HCEC 1CT (cell line): ENCODE results near the gene PRKCZ.

Source experiments
- DNase-seq: peaks from one replicate; pipeline ENCODE4 v3.0.0-alpha.2; 2017

The PRKCZ gene

DNA sequence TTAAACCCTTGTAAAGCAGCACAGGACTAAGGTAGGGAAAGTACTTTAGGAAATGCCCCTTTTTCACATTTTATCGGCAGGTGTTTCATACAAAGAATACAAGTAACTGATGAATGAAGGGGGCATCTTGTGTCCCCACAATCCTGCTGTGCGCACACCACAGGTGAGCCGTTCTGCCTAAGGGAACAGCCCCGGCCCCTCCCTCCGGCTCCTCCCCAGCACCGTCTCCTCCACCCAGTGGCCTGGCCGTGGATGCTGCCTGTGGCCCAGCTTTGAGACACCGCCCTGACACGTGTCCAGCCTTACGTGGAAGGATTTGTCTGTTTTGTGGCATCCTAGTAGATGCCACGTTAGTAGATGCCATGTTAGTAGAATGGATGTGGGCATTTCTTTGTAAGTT lies 131.5 kb downstream of the PRKCZ start:
- DNase-seq: no peak

DNA sequence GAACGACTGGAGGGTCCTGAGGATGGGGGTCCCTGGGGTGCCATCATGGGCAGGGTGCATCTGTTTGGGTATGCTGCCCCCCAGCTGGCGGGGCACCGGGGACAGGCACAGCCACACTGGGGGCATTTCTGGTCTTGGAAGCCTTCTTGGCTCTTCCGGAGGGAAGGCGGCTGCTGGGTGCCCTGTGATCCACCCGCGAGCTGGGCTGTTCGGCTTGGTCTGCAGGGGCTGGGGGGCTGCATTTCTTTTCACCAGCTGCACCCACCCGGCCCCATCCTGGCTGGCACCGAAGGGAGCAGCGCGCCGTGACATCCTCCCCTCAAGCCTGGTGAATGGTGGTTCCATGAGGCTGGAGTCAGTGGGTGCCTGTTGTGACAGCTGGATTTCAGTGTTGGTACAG lies 132.2 kb downstream of the PRKCZ start:
- no peak for DNase-seq

DNA sequence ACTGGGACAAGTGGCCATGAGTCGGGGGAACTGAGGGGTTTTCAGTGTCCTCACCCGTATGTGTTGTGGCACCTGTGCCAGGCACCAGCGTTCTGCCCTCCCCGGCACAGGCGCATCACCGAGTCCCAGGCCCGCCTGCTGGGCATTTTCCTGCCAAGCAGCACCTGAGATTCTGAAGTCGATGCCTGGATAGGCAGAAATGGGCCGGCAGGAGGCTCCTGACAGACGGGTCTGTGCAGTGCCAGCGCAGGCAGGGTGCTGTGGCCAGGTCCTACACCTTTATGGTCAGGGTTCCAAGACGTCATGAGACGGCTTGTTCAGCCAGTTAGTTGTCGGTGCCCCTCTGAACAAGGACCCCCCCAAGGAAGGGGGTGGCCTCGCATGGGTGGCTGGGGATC lies 133.7 kb downstream of the PRKCZ start:
- DNase-seq: no peak

DNA sequence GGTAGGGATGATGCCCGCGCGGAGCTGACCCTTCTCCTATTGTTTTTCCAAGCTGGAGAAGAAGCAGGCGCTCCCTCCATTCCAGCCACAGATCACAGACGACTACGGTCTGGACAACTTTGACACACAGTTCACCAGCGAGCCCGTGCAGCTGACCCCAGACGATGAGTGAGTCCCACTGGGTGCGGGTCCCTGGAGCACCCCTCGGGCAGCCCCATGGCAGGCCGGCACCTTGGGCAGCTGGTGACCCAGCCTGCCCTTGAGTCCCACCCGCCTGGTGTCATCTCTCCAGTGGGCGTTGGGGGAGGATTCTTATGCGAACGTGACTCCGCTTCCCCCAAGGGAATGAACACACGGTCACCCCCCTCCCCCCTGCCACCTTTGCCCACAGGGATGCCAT lies 134.3 kb downstream of the PRKCZ start:
- DNase-seq: no peak

DNA sequence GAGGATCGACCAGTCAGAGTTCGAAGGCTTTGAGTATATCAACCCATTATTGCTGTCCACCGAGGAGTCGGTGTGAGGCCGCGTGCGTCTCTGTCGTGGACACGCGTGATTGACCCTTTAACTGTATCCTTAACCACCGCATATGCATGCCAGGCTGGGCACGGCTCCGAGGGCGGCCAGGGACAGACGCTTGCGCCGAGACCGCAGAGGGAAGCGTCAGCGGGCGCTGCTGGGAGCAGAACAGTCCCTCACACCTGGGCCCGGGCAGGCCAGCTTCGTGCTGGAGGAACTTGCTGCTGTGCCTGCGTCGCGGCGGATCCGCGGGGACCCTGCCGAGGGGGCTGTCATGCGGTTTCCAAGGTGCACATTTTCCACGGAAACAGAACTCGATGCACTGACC lies 134.7 kb downstream of the PRKCZ start:
- DNase-seq: no peak

DNA sequence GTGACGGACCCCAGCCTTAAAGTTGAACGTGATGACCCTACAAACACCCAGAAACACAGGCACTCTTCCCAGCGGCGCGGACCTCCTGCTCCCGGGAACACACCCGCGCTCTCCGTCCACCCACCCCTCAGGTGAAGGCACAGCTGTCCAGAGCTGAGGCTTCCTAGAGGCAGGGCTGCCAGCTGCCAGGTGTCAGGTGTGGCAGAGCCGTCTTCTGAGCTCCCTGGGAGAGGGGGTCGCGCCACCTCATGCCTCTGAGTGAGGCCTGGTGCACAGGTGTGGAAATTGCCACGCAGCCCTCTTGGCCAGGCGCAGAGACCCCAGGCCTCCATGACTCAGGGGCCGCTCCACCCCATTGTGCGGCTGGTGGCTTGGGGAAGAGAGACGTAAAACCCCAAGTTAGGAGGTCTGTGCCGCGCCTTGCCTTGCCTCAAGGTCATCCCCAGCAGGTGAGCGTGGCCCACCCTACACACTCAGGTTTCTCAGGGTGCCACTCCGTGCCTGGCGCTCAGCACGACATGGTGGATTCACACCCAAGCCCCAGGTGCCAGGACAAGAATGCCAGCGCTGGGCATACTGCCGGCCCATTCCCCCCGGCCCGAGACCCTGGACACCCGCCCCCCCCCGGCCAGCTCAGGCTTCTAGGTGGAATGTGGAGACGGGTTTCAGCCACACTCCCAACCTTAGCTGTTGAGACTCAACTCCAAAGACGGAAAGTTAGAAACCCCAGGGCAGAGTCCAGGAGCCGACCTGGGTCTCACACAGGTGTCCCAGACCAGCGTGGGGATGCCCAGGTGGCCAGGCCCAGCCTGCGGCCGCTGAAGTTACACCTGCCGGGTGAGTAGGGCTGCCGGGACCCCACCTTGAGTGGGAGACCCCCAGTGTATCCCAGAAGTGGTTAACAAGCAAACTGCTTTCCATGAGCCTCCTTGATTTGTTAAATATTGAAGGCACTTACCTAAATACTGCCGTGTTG lies 136.0 kb downstream of the PRKCZ start:
- no peak for DNase-seq

DNA sequence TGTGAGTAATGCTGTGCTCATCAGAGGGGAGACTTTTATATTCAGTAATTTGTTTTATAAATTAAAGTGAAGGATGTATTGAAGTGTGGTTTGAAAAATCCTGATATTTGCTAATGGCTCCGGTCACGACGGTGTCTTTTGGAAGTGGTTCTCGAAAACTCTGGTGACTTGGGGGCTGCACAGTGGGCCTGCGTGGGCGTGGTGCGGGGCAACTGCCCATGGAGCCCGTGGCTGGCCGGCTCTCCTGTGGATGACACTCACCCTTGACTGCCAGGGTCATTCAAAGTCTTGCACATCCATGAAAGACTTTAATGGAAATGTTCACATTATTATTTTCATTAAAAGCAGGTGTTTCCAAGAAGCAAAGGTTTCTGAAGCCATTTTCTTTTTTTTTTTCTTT lies 136.7 kb downstream of the PRKCZ start:
- DNase-seq: no peak

DNA sequence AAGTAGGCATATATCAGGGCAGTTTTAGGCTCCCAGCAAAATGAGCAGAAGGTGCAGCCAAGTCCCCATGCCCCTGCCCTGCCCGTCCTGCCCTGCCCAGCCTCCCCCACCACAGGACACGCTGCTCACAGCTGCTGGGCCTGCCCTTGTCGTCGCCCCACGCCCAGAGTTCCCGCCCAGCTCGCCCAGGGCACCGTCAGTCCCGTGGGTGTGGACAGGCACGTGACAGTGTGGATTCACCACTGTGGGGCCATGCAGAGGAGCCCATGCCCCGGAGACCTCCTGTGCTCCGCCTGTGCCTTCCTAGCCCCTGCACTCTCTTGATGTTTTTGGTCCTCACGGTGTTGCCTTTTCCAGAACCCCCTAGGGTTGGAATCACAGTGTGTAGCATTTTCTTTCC lies 137.4 kb downstream of the PRKCZ start:
- no peak for DNase-seq

DNA sequence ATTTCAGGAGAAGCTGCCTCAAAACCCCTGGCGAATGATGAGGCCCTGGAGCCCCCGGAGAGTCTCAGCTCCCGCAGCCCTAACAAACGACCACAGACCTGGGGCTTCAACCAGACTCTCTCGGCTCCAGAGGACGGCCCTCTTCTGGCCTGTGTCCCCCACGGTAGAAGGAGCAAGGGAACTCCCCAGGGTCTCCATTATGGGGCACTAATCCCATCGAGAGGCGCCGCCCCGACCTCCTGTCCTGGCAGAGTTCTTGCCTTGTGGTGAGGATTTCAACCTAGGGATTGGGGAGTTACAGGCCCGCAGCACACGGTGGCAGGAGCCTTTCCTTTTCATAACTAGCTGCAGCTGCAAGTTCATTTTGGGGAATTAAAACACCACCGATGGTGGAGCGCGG lies 138.1 kb downstream of the PRKCZ start:
- DNase-seq: no peak

DNA sequence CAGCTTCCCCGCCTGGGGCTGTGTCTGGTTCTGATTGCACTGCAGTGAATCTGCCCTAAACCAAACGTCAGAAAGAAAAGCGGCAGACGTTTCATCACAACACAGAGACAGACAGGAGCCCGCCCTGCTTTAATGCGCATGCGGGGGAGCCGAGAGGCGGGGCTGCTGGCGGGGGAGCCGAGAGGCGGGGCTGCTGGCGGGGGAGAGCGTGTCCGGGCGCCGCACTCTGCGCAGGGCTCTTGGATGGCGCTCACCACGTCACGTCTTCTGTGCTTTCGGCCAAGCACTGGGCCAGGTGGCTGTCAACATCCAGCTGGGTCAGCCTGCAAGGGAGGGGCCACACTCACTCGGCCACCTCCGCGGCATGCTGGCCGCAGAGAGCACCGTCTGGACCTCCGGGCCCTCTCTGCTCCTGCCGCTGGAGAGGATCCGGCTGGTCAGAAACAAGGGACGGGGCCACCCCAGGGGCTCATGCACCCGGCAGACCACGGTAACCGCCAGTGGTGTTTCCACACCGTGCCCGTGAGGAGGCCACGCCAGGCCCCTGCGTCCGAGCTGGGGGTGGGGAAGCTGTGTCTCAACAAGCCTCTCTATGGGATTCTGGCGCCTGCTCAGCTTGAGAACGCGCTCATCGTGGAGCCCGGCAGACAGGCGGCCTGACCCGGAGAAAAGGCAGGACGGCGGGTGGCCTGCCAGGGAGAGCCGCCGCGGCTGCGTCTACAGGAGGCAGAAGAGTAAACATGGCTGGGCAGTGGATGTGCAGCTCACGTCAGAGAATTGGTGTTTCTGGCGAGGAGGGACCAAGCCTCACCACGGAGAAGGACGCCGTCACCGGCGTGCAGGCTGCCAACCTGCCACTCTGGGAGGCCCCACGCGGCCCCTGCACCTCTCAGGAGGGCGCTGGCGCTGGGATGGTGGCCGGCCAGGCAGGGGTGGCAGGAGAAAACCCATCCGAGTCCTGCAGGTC lies 139.5 kb downstream of the PRKCZ start:
- peak; percentile 95 for DNase-seq

DNA sequence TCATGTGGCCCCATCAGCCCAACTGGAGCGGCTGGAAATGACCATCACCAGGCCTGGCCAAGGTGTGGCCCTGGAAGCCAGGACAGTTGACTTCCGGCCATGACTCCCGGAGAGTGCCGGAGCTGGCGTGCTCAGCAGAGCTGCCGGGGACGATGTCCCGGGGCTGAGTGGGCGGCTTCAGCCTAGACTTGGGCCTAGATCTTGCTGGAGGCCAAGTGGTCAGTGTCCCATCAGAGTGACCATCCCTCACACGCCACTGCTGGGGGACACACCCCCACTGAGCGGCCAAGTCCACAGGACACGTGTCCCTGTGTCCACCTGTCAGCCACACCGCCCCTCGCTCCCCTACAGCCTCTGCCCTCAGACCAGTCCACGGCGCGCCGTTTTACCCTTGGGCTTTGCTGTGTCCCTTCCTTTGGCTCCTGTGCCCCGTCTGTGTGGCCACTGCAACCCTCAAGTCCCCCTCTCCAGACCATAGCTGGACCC lies 140.3 kb downstream of the PRKCZ start:
- DNase-seq: no peak

DNA sequence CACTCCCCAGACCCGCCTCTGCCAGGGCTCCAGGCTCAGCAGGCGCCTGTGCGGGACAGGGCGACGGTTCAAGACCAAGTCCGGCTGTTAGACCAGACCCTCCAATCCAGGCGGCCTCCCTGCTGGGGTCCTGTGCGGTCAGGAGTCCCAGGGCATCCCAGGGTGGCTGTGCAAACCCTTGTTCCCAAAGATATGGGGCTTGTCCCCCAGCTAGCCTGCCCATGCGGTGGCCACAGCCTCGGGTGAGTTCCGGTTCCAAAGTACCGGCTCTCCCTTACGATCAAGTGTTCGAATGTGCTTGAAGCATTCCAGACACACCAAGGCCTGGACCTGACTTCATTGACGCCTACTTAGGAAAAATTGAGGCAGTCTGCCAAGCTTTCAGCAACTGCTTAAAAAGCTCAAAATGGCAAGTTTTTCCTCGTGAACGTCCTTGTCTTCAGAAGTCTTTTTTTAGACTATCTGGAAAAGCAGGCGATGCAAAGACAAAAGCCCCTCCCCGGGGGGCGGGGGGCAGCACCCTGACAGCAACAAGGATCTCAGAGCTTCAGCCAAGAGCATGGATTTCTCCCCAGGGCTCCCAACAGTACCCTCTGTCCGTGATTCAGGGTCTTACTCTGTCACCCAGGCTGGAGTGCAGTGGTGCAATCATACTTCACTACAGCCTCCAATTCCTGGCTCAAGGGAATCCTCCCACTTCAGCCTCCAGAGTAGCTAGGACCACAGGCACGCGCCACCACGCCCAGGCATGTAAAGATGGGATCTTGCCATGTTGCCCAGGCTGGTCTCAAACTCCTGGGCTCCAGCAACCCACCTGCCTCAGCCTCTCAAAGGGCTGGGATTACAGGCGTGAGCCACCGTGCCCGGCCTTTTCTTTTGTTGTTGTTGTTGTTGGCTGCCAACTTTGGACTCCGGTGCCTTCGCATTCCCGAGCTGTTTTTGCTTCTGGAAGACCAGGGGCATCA lies 142.1 kb downstream of the PRKCZ start:
- no peak for DNase-seq

DNA sequence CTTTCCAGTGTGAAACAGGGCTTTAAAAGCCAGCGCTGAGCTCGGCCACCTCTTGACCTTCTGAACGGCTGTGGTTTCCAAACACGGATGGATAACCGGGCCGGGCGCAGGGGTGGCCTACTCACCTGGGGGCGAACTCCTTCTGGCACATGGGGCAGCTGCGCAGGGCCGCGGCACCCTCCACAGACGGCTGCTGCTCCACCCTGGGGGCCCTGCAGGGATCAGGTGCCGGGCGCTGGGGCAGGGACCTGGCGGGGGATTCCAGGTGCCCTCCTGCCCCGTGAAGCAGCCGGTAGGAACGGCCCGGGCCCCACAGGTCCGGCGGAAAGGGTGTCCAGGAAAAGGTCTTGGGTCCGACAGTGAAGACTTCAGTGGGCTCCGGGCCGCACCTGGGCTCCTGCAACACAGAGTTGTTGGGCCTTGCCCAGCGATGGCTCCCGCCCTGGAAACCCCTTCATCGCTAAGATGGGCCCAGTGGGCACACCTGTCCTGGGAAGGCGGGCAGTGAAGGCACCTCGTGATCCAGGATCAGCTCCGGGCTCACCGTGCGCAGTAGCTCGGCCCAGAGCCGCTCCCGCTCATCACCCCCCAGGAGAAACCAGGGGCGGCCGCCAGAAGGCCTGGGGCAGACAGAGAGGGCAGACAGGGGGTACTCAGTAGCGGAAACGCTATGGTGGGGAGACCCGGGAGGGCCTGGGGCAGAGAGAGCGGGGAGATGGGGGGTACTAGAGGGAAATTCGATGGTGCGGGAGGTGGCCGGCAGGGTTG lies 143.5 kb downstream of the PRKCZ start:
- no peak for DNase-seq

DNA sequence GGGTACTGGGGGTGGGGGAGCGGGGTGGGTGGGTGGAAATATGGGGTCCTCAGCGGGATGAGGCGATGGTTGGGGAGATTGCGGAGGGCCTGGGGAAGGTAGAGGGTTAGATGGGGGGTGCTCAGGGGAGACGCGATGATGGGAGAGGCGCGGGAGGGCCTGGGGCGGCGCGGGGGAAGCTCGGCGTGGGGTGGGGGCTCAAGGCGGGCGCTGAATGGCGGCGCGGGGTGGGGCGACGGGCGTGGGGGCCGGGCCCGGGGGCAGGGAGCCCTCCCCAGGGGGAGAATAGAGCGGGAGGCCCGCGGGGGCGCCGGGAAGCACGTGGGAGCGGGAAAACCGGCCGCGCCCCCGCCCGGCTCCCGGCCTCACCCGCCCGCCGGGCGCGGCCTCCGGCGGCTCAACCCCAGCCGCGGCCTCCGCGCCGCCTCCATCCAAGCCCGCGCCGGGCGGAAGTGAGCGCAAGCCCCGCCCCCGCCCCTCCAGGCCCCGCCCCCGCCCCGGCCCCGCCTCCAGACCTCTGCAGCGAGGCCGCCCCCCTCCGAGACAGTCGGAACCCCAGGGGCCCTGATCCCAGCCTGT lies 144.2 kb downstream of the PRKCZ start, which contains the start of gene FAAP20:
Gene FAAP20 (minus strand): TSS at position 454 of the 579 bp plus-strand sequence. CDS start 23 bp downstream, at position 431.
- DNase-seq: peak; percentile 66

DNA sequence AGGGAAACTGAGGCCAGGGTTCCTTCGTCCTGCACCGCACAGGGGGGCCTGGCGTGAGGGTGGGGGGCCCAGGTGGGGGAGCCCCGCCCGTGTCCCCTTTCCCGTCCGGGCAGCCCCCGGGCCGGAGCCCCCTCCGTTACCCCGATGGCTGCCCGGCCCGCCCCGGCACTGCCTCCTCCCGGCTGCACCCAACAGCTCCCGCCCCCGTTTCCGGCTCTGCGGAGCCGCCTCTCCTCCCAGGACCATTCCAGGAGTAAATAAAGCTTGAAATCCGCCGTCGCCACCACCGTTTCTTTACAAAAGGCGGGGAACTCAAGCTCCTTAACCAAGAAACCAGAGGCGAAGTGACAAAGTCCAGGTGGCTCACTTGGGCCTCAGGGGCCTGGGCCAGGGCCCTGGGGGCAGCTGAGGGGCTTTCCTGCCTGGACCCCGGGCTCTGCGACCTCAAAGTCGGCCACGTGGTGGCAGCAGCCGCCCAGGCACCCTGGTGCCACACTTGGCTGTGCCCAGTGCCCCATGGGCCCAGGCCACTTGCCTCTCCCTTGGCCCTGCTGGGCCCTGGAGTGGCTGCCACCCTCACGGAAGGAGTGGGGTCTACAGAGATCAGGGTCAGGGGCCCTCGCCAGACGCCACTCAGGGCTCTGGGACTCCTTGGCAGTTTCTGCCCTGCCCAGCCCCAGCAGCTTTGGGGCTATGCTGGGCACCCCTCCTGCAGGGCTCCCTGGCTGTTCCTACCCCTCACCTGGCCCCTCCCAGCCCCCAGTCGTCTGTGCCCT lies 144.9 kb downstream of the PRKCZ start:
- DNase-seq: peak; percentile 90

DNA sequence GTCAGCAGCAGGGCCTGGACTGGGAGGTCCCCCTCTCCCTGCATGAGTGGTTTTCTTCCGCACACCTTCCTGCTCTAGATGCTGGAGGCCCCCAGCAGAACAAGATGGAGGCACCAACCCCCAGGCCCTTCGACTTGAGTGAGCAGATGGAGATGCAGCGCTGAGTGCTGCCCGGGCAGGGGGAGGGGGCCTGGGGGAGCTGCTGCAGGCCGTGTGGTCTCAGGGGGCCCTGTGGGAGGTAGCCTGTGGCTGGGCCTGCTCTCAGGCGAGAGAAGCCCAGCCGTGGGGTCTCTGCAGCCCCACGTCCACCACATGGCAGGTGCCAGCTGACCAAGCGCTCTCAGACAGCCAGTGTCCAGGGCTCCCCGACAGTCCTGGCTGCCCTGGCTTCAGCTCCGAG lies 145.6 kb downstream of the PRKCZ start:
- DNase-seq: no peak

DNA sequence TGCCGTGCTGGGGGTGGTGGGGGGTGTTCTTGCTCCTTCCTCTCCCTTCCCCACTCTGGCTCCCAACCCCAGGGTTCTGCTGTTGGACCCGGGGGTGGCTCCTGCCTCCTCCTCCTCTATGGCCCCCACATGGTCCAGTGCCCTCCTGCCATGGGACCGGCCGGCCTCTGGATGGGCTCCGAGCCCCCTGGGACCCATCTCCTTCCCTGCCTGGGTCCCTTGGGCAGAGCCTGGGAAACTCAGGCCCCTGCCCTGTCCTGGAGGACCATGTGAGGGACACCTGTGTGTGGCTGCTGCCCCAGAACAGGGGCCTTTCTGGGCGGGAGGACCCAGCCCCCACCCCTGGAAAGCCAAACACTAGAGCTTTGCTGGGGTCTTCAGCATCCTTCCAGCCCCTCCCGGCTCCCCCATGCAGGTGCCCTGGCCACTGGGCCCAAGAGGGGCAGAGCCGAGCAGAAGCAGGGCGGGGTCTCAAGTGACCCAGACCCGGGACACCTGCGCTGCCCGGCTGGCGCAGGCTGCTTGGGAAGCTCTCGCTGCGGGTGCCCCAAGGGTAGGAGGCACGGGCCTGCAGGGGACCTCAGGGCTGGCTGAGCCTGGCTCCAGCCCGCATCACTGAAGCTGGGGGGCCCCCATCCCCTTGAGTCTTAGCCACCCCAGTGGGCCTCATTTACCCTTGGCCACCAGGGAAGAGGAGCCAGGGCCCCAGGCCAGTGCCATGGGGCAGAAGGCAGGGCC lies 146.9 kb downstream of the PRKCZ start:
- no peak for DNase-seq

DNA sequence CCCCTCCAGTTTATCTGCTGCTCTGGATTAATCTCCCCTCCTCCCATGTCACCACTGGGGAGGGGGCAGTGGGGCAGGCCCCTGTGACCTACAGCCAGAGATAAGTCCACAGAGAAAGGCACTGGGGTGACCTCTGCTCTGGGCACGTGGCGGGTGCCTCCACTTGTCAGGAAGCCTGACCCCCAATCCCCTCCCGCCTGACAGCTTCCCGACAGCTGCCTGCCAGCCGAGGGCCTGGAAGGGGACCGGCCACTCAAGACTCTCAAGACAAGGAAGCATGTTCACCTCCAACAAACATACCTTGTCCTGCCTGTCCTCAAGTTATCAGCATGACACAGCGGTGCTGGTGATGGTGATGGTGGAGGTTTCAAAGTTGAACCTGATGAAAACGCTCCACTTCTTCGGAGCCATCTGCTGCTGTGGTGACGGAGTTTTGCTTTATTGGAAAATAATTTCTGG lies 147.5 kb downstream of the PRKCZ start:
- DNase-seq: no peak

DNA sequence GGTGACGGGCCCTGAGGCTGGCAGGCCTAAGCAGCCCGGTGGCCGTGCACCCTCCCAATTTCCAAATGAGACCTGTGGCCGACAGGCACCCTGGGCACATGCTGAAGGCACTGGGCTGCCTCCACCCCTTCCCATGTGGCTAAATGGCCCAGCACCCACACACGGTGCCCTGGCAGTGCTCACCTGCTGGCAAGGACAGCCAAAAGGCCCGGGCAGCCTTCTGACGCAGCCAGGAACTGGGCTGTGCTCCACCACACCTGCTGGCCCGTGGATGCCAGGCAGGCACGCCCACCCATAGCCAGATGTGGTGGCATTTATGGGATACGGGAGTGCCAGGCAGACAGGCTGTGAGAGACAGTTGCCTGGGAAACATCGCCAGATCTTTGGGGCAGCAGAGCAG lies 148.4 kb downstream of the PRKCZ start:
- no peak for DNase-seq
